ENCODE measurements around the gene SOCS7. TPM values are rescaled to one million over a fixed set of nuclear protein-coding genes. Genes with fewer than 3 reads are reported as not detected.

The SOCS7 gene
- polyA plus RNA-seq, 3 donors = 0.14 to 13.2 (median 0.15) TPM

- H3K9me3 Mint-ChIP-seq = no peaks in the 10 kb centered on the region
- Histone ChIP-seq H3K9ac (ENCODE audit: insufficient read depth, low read length, poor library complexity, severe bottlenecking) (no peak overlapping the region), H3K4me3 (replicated peaks in 1 of 3; ENCODE audit: low read depth in 2 of 3, low read length in 3 of 3) (no peak overlapping the region), H2AFZ (ENCODE audit: insufficient read depth, low read depth, low read length, poor library complexity, severe bottlenecking) (no peak overlapping the region), H3K9me3 (replicated peaks in 1 of 2; ENCODE audit: control insufficient read depth in 1 of 2, insufficient read depth in 1 of 2, low read length in 2 of 2) (no peaks in the 10 kb centered on the region), H3K79me2 (ENCODE audit: insufficient read depth, low read length) (no peaks in the 10 kb centered on the region), H3K27ac (ENCODE audit: low read depth in 1 of 2, low read length in 2 of 2) (no peak overlapping the region), H3K4me2 (replicated peaks; ENCODE audit: extremely low read depth, low read length, poor library complexity, severe bottlenecking) (no peak overlapping the region), H3K36me3 (replicated peaks in 1 of 2; ENCODE audit: control insufficient read depth in 1 of 2, insufficient read depth in 2 of 2, low read length in 2 of 2) (peaks cover 22 to 36% of the 10 kb centered on the region in 2 donors), H3K27me3 (ENCODE audit: control insufficient read depth in 2 of 2, insufficient read depth in 2 of 2, low read length in 2 of 2) (no peaks in the 10 kb centered on the region), H4K20me1 (ENCODE audit: insufficient read depth, low read length) (no peaks in the 10 kb centered on the region), H3K4me1 (ENCODE audit: control insufficient read depth in 1 of 2, insufficient read depth in 2 of 2, low read length in 2 of 2) (no peaks in the 10 kb centered on the region)
- H3K27ac Mint-ChIP-seq = peak overlapping the region in 1 of 7 donors; percentile 2
- H3K36me3 Mint-ChIP-seq = peaks cover 36 to 41% of the 10 kb centered on the region in 2 donors
- no peak for DNase-seq
- no peak for TF ChIP-seq CTCF (IDR thresholded peaks at IDR 0.05)
- H3K4me3 Mint-ChIP-seq = no peak overlapping the region
- peaks cover 4% of the 10 kb centered on the region for H3K4me1 Mint-ChIP-seq
- intact Hi-C loops (cut with micrococcal nuclease) = no loop called here
- 83% methylated on average over 1 of the region's 4 CpGs for WGBS (ENCODE audit: insufficient coverage)
- H3K27me3 Mint-ChIP-seq (ENCODE audit: low read depth in 3 of 3) = peaks cover 0 to 3% (median 0%) of the 10 kb centered on the region in 3 donors
Measured at GRCh38 chr17:38403491-38403890, 51.8 kb downstream of the SOCS7 start.

GRCh38 chr17:38404174-38404943 lies 52.7 kb downstream of the SOCS7 start:
- peaks cover 28 to 35% of the 10 kb centered on the region in 2 donors for H3K36me3 Mint-ChIP-seq
- no peaks in the 10 kb centered on the region for H3K9me3 Mint-ChIP-seq
- Histone ChIP-seq H3K9ac (ENCODE audit: insufficient read depth, low read length, poor library complexity, severe bottlenecking) (no peak overlapping the region), H3K9me3 (replicated peaks in 1 of 2; ENCODE audit: control insufficient read depth in 1 of 2, insufficient read depth in 1 of 2, low read length in 2 of 2) (no peaks in the 10 kb centered on the region), H3K4me2 (replicated peaks; ENCODE audit: extremely low read depth, low read length, poor library complexity, severe bottlenecking) (no peak overlapping the region), H3K27ac (ENCODE audit: low read depth in 1 of 2, low read length in 2 of 2) (no peak overlapping the region), H3K27me3 (ENCODE audit: control insufficient read depth in 2 of 2, insufficient read depth in 2 of 2, low read length in 2 of 2) (no peaks in the 10 kb centered on the region), H3K79me2 (ENCODE audit: insufficient read depth, low read length) (no peaks in the 10 kb centered on the region), H3K4me1 (ENCODE audit: control insufficient read depth in 1 of 2, insufficient read depth in 2 of 2, low read length in 2 of 2) (no peaks in the 10 kb centered on the region), H4K20me1 (ENCODE audit: insufficient read depth, low read length) (no peaks in the 10 kb centered on the region), H3K4me3 (replicated peaks in 1 of 3; ENCODE audit: low read depth in 2 of 3, low read length in 3 of 3) (no peak overlapping the region), H2AFZ (ENCODE audit: insufficient read depth, low read depth, low read length, poor library complexity, severe bottlenecking) (no peak overlapping the region), H3K36me3 (replicated peaks in 1 of 2; ENCODE audit: control insufficient read depth in 1 of 2, insufficient read depth in 2 of 2, low read length in 2 of 2) (peaks cover 17 to 29% of the 10 kb centered on the region in 2 donors)
- peaks cover 0 to 3% (median 0%) of the 10 kb centered on the region in 3 donors for H3K27me3 Mint-ChIP-seq (ENCODE audit: low read depth in 3 of 3)
- peaks cover 4% of the 10 kb centered on the region for H3K4me1 Mint-ChIP-seq
- intact Hi-C loops (cut with micrococcal nuclease) = no loop called here
- no peak for TF ChIP-seq CTCF (IDR thresholded peaks at IDR 0.05)
- H3K4me3 Mint-ChIP-seq = no peak overlapping the region
- DNase-seq = no peak
- no peak overlapping the region for H3K27ac Mint-ChIP-seq
- WGBS (ENCODE audit: insufficient coverage) = 100% methylated on average over 6 of the region's 16 CpGs
